SK-N-SH treated with all-trans-retinoic acid at 6 μM for 48 hours (cell line): ENCODE data around the gene SERPINE2.

ENCODE experiments used
- ARNTL ChIP-seq: fragments of 450-650 bp; formaldehyde crosslinking; IDR thresholded peaks from 2 replicates; pipeline ENCODE4 v1.5.0; 2020; ENCODE audit warnings: low read depth, mild to moderate bottlenecking, moderate library complexity, borderline replicate concordance
- BACH2 ChIP-seq: fragments of 250-450 bp; sonication (Bioruptor Pico); IDR thresholded peaks from 2 replicates; pipeline ENCODE4 v1.9.0; 2021; ENCODE audit warnings: mild to moderate bottlenecking, borderline replicate concordance
- CSDC2 ChIP-seq: fragments of 250-450 bp; sonication (Bioruptor Pico); IDR thresholded peaks from 2 replicates; pipeline ENCODE4 v1.5.0; 2020; ENCODE audit warnings: mild to moderate bottlenecking, moderate library complexity
- CSRNP3 ChIP-seq: fragments of 250-450 bp; sonication (Bioruptor Pico); IDR thresholded peaks from 2 replicates; pipeline ENCODE4 v1.5.1; 2021; ENCODE audit warnings: mild to moderate bottlenecking, moderate library complexity
- ESRRG ChIP-seq: fragments of 250-450 bp; sonication (Bioruptor Pico); IDR thresholded peaks from 2 replicates; pipeline ENCODE4 v1.6.1; 2021; ENCODE audit warnings: mild to moderate bottlenecking
- PATZ1 ChIP-seq: fragments of 250-450 bp; sonication (Bioruptor Pico); IDR thresholded peaks from 2 replicates; pipeline ENCODE4 v1.8.0; 2020; ENCODE audit warnings: mild to moderate bottlenecking, moderate library complexity, borderline replicate concordance
- RARB ChIP-seq: fragments of 250-450 bp; sonication (Bioruptor Pico); IDR thresholded peaks from 2 replicates; pipeline ENCODE4 v1.8.0; 2021; ENCODE audit warnings: mild to moderate bottlenecking, moderate library complexity
- SNAI2 ChIP-seq: fragments of 250-450 bp; sonication (Bioruptor Pico); IDR thresholded peaks from 2 replicates; pipeline ENCODE4 v1.5.0; 2020; ENCODE audit warnings: mild to moderate bottlenecking, moderate library complexity
- TCF4 ChIP-seq: fragments of 250-450 bp; sonication (Bioruptor Pico); IDR thresholded peaks from 2 replicates; pipeline ENCODE4 v1.8.0; 2021; ENCODE audit warnings: mild to moderate bottlenecking, moderate library complexity, borderline replicate concordance
- TOX ChIP-seq: fragments of 250-450 bp; sonication (Bioruptor Pico); IDR thresholded peaks from 2 replicates; pipeline ENCODE4 v1.8.0; 2021; ENCODE audit warnings: mild to moderate bottlenecking, moderate library complexity, borderline replicate concordance
- ZFP30 ChIP-seq: fragments of 450-650 bp; formaldehyde crosslinking; IDR thresholded peaks from 2 replicates; pipeline ENCODE4 v1.5.0; 2022; ENCODE audit warnings: mild to moderate bottlenecking, moderate library complexity
- ZNF70 ChIP-seq: fragments of 450-650 bp; formaldehyde crosslinking; IDR thresholded peaks from 2 replicates; pipeline ENCODE4 v1.5.0; 2020; ENCODE audit warnings: mild to moderate bottlenecking, moderate library complexity

GRCh38 chr2:224034017-224034416 is 5.1 kb downstream of the SERPINE2 start:
- TF ChIP-seq CSDC2 (CRISPR knock-in tag) (no peak), ZFP30 (CRISPR knock-in tag) (no peak), CSRNP3 (CRISPR knock-in tag) (no peak), RARB (CRISPR knock-in tag) (no peak), BACH2 (no peak), TOX (CRISPR knock-in tag) (no peak), PATZ1 (CRISPR knock-in tag) (no peak), ESRRG (CRISPR knock-in tag) (no peak), TCF4 (no peak), ARNTL (CRISPR knock-in tag) (no peak), SNAI2 (CRISPR knock-in tag) (no peak), ZNF70 (CRISPR knock-in tag) (no peak)
